K562 (cell line): ENCODE results near the gene ST6GAL1. TPM values are rescaled to one million over a fixed set of nuclear protein-coding genes. Genes with fewer than 3 reads are reported as not detected.
A peak's percentile ranks its signal among the peaks of the same experiment; 100 is the strongest.

Source experiments
- ARID4B ChIP-seq: sonication (generic); formaldehyde crosslinking; IDR thresholded peaks from 2 replicates; pipeline ENCODE4 v1.8.0; 2022; ENCODE audit warnings: mild to moderate bottlenecking, missing genetic modification reagents
- CXXC5 ChIP-seq: fragments of 250-450 bp; sonication (Bioruptor Pico); IDR thresholded peaks from 2 replicates; pipeline ENCODE4 v1.8.0; 2022; ENCODE audit warnings: inconsistent platforms, mild to moderate bottlenecking, moderate library complexity
- EHMT2 ChIP-seq: fragments of 450-650 bp; IDR thresholded peaks from 2 replicates; pipeline ENCODE4 v1.6.1; 2018; ENCODE audit warnings: antibody characterized with exemption
- ESRRB ChIP-seq: fragments of 250-450 bp; sonication (Bioruptor Pico); IDR thresholded peaks from 2 replicates; pipeline ENCODE4 v1.5.0; 2020; ENCODE audit warnings: mild to moderate bottlenecking, moderate library complexity, borderline replicate concordance
- ETV6 ChIP-seq, 3 experiments: fragments of 150-350 bp in 1 of 3; sonication (generic) in 1 of 3; formaldehyde crosslinking in 1 of 3; IDR thresholded peaks; 2 replicates each; pipeline versions ENCODE4 v1.6.1 to v1.8.0; 2014 to 2022; ENCODE audit warnings: borderline replicate concordance in 2 of 3, low read depth in 2 of 3, antibody characterized with exemption in 1 of 3, low read length in 1 of 3, mild to moderate bottlenecking in 1 of 3, missing genetic modification reagents in 1 of 3
- GATAD2A ChIP-seq: fragments of 450-650 bp; IDR thresholded peaks from 2 replicates; pipeline ENCODE4 v1.6.1; 2017
- HNRNPUL1 ChIP-seq: fragments of 200-400 bp; formaldehyde crosslinking; IDR thresholded peaks from 2 replicates; pipeline ENCODE4 v1.6.1; 2017; ENCODE audit warnings: low read length
- JUND ChIP-seq, 2 experiments: IDR thresholded peaks; 2 replicates in 1 of 2; 3 replicates in 1 of 2; pipeline ENCODE4 v1.6.1; 2011; ENCODE audit warnings: borderline replicate concordance in 2 of 2, low read depth in 2 of 2, low read length in 2 of 2, improper control_type of control experiment in 1 of 2, missing biosample characterization in 1 of 2, missing genetic modification characterization in 1 of 2, missing genetic modification reagents in 1 of 2
- L3MBTL2 ChIP-seq: fragments of 450-650 bp; IDR thresholded peaks from 2 replicates; pipeline ENCODE4 v1.6.1; 2016; ENCODE audit warnings: mild to moderate bottlenecking, moderate library complexity
- MAFK ChIP-seq: IDR thresholded peaks from 2 replicates; pipeline ENCODE4 v1.6.1; 2011; ENCODE audit warnings: low read length, improper control_type of control experiment
- MTA3 ChIP-seq: fragments of 450-650 bp; formaldehyde crosslinking; IDR thresholded peaks from 2 replicates; pipeline ENCODE4 v1.6.1; 2017; ENCODE audit warnings: mild to moderate bottlenecking, borderline replicate concordance
- SIRT6 ChIP-seq: IDR thresholded peaks from one replicate; pipeline ENCODE4 v1.6.1; 2012; ENCODE audit warnings: low read depth, mild to moderate bottlenecking, control low read depth, inconsistent platforms, low read length, moderate library complexity
- TEAD4 ChIP-seq, 2 experiments: sonication (generic) in 1 of 2; formaldehyde crosslinking in 1 of 2; IDR thresholded peaks; 2 replicates each; pipeline versions ENCODE4 v1.6.1 to v1.8.0; 2012 to 2022; ENCODE audit warnings: borderline replicate concordance in 1 of 2, inconsistent platforms in 1 of 2, low read length in 1 of 2, mild to moderate bottlenecking in 1 of 2, missing genetic modification reagents in 1 of 2
- ZKSCAN8 ChIP-seq: fragments of 200-800 bp; sonication (Bioruptor generic); IDR thresholded peaks from 2 replicates; pipeline ENCODE4 v1.6.1; 2016; ENCODE audit warnings: missing genetic modification characterization, missing compliant biosample characterization
- polyA plus RNA-seq, 8 experiments: library from polyadenylated mRNA; depleted of rRNA in 4 of 8; stranded (reverse) in 5 of 8; unstranded in 3 of 8; fragments of >200 nt; fragmentation: Nextera tagmentation in 2 of 8; fragmentation: Illumina TruSeq in 1 of 8; extraction: Ambion mirVana in 2 of 8; extraction: Trizol in 1 of 8; gene quantifications; 2 replicates each; pipeline versions ENCODE4 v1.2.1 to v1.2.3, GENCODE V29; 2011 to 2014; ENCODE audit warnings: inconsistent platforms in 1 of 8, missing spikeins in 1 of 8
- total RNA-seq, 7 experiments: library from RNA; depleted of rRNA in 6 of 7; stranded (reverse); fragments of >200 nt in 6 of 7; fragmentation: Illumina TruSeq in 2 of 7; extraction: Trizol in 2 of 7; gene quantifications; 2 replicates each; pipeline versions ENCODE4 v1.2.1 to v1.2.3, GENCODE V29; 2011 to 2021; ENCODE audit warnings: low replicate concordance in 1 of 7
- TF ChIP-seq, protein P1 (sequence below): fragments of 450-650 bp; IDR thresholded peaks from 2 replicates; pipeline ENCODE4 v1.6.1; 2017; ENCODE audit warnings: antibody characterized with exemption, mild to moderate bottlenecking

ST6GAL1 gene
- total and polyA plus RNA-seq, 9 of the 15 experiments (the other 6 are each of a cell fraction or from before 2014, with no cell fraction given) = 31.9 to 145 (median 71.0) TPM

- TF ChIP-seq ESRRB (CRISPR knock-in tag) (no peak), ZKSCAN8 (peak; percentile 58; the same call in 1 of the 2 replicates), MAFK (peak; percentile 66), HNRNPUL1 (no peak), MTA3 (peak; percentile 23; the same call in 1 of the 2 replicates), GATAD2A (peak; percentile 77), L3MBTL2 (peak; percentile 74), EHMT2 (0 out of 2 replicates have a peak, but pooled peaks have one; percentile 17), SIRT6 (no peak), ARID4B (no peak), JUND (IDR thresholded peaks at IDR 0.05; ENCODE audit: borderline replicate concordance, low read depth, low read length) (peak; percentile 91), JUND (tag; IDR thresholded peaks at IDR 0.05; ENCODE audit: borderline replicate concordance, low read depth, low read length) (peak; percentile 88; the same call in 1 of the 3 replicates), TEAD4 (IDR thresholded peaks at IDR 0.05; ENCODE audit: low read length) (peak; percentile 81), TEAD4 (CRISPR knock-in tag; IDR thresholded peaks at IDR 0.05; ENCODE audit: borderline replicate concordance) (no peak), CXXC5 (peak; percentile 53), ETV6 (IDR thresholded peaks at IDR 0.05; ENCODE audit: borderline replicate concordance in 1 of 2, low read depth in 2 of 2, low read length in 1 of 2) (peak in 1 of 2 experiments; percentile 70; a peak in 2 of 4 replicates), ETV6 (CRISPR knock-in tag; IDR thresholded peaks at IDR 0.05; ENCODE audit: borderline replicate concordance) (no peak)
- TF ChIP-seq, protein P1, sequence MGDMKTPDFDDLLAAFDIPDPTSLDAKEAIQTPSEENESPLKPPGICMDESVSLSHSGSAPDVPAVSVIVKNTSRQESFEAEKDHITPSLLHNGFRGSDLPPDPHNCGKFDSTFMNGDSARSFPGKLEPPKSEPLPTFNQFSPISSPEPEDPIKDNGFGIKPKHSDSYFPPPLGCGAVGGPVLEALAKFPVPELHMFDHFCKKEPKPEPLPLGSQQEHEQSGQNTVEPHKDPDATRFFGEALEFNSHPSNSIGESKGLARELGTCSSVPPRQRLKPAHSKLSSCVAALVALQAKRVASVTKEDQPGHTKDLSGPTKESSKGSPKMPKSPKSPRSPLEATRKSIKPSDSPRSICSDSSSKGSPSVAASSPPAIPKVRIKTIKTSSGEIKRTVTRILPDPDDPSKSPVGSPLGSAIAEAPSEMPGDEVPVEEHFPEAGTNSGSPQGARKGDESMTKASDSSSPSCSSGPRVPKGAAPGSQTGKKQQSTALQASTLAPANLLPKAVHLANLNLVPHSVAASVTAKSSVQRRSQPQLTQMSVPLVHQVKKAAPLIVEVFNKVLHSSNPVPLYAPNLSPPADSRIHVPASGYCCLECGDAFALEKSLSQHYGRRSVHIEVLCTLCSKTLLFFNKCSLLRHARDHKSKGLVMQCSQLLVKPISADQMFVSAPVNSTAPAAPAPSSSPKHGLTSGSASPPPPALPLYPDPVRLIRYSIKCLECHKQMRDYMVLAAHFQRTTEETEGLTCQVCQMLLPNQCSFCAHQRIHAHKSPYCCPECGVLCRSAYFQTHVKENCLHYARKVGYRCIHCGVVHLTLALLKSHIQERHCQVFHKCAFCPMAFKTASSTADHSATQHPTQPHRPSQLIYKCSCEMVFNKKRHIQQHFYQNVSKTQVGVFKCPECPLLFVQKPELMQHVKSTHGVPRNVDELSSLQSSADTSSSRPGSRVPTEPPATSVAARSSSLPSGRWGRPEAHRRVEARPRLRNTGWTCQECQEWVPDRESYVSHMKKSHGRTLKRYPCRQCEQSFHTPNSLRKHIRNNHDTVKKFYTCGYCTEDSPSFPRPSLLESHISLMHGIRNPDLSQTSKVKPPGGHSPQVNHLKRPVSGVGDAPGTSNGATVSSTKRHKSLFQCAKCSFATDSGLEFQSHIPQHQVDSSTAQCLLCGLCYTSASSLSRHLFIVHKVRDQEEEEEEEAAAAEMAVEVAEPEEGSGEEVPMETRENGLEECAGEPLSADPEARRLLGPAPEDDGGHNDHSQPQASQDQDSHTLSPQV = peak; percentile 97
These were observed 19.1 kb downstream of the ST6GAL1 start (continued) for GRCh38 chr3:186949281-186949982.
